ENCODE data around the gene FLYWCH1. TPM values are rescaled to one million over a fixed set of nuclear protein-coding genes. Genes with fewer than 3 reads are reported as not detected.

Gene FLYWCH1
- total RNA-seq, 6 experiments from 2014 or later: 30.3 to 34.9 (median 33.7) TPM

DNA sequence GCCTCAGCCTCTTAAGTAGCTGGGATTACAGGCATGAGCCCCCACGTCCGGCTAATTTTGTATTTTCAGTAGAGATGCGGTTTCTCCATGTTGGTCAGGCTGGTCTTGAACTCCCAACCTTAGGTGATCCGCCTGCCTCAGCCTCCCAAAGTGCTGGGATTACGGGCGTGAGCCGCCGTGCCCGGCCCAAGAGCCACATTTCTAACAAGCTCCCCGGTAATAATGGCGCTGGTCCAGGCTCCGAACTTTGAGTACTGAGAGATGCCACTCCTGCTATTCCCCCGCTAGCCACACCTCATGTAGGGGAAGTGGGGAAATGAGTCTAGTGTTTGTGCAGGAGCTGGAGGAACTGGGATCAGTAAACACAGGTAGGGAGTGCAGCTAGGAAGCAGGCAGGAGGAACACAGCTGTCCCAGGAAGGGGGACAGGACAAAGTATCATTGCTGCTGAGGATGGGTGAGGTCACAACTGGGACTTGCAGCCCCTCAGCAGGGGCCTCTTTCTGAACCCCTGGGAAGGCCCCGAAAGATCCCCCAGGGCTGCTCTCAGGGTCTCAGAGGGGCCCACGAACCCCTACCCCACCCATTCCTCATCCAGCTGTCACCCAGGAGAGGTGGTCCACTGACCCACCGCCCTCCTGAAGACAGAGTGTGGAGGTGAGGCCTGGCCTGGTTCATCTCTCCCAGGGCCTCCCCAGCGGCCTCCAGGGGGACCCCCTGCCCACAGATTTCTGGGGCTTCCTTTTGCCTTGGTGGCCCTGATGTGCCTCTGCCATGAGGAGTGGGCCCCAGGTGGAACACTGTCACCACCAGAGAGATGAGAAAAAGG is 48.7 kb downstream of the FLYWCH1 start:
- Mint-ChIP-seq H3K27ac (no peak overlapping the region), H3K27me3 (ENCODE audit: insufficient read depth) (peaks cover 34% of the 10 kb centered on the region), H3K9me3 (no peaks in the 10 kb centered on the region), H3K4me1 (ENCODE audit: low read depth) (no peaks in the 10 kb centered on the region), H3K4me3 (no peak overlapping the region), H3K36me3 (ENCODE audit: low read depth) (no peaks in the 10 kb centered on the region)
- DNase-seq: no peak
- TF ChIP-seq, protein P1, sequence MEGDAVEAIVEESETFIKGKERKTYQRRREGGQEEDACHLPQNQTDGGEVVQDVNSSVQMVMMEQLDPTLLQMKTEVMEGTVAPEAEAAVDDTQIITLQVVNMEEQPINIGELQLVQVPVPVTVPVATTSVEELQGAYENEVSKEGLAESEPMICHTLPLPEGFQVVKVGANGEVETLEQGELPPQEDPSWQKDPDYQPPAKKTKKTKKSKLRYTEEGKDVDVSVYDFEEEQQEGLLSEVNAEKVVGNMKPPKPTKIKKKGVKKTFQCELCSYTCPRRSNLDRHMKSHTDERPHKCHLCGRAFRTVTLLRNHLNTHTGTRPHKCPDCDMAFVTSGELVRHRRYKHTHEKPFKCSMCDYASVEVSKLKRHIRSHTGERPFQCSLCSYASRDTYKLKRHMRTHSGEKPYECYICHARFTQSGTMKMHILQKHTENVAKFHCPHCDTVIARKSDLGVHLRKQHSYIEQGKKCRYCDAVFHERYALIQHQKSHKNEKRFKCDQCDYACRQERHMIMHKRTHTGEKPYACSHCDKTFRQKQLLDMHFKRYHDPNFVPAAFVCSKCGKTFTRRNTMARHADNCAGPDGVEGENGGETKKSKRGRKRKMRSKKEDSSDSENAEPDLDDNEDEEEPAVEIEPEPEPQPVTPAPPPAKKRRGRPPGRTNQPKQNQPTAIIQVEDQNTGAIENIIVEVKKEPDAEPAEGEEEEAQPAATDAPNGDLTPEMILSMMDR (IDR thresholded peaks at IDR 0.05): 0 out of 2 replicates have a peak, but pooled peaks have one; percentile 5

DNA sequence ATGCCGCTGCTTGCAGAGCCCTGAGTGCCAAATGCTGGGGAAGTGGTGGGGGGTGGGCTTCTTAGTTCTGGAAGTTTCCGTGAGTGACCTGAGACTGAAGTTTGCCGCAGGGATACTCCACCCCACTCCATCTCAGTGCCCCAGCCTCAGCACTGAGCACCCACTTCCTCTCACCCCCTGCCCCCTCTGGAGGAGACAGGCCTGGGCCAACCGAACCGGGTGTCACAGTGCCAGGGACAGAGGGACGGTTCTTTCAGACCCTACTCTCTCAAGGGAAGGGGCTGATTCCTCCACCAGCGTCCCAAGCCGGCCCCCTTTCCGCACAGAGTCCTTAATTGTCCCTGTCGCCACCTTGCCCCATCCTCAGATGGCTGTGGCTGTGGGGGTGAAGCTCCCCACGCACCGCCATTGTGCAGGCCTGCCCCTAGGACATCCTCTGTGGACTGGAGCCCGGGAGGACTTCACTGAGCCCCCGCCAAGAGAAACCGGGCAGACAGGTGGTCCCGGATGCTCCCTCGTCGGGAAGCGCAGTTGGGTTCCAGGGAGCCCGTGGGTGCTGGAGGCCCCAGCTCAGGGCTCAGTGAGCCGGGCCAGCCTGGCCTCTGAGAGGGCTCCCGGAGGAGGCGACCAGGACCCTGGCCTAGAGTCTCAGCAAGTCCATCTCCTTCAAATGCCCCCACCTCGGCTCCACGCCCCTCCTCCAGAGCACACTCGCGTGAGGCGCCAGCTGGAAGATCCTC is 50.8 kb downstream of the FLYWCH1 start:
- Mint-ChIP-seq H3K9me3 (no peaks in the 10 kb centered on the region), H3K27ac (no peak overlapping the region), H3K36me3 (ENCODE audit: low read depth) (no peaks in the 10 kb centered on the region), H3K4me3 (no peak overlapping the region), H3K27me3 (ENCODE audit: insufficient read depth) (peaks cover 34% of the 10 kb centered on the region), H3K4me1 (ENCODE audit: low read depth) (no peaks in the 10 kb centered on the region)
- DNase-seq: no peak
- TF ChIP-seq, protein P1 (IDR thresholded peaks at IDR 0.05): no peak

DNA sequence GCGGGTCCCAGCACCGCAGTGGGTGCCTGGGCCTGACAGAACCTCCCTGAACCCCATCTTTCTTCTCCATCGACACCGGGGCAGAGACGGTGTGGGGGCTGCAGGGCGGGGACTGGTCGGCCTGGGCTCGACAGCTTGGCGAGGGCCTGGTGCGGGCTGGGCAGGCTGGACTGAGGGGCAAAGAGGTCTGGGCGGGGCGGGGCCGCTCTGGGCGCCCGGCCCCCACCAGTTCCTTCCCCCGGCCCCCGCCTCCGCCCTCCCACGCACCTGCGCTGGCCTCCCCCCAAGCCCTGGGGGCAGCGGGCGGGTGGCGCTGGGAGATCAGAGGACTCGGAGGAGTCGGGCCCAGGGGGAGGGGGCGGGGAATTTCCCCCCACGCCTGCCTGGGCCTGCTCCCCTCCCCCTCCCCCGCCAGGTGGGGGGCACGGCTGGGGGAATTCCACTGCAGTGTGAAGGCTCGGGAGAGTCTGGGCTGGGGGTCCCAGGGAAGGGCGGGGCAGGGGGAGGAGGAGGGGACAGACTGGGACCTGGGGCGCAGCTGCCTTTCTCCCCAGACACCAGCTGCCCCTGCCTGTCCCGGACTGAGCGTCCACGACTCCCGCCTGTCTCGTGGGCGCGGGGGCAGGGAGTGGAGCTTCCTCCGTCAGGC is 51.5 kb downstream of the FLYWCH1 start:
- H3K27me3 Mint-ChIP-seq (ENCODE audit: insufficient read depth): peaks cover 37% of the 10 kb centered on the region
- 0 out of 2 replicates have a peak, but pooled peaks cover 3% of the 10 kb centered on the region for H3K9me3 Mint-ChIP-seq
- H3K36me3 Mint-ChIP-seq (ENCODE audit: low read depth): no peaks in the 10 kb centered on the region
- no peak for DNase-seq
- H3K4me3 Mint-ChIP-seq: peak overlapping the region; percentile 32; the same call in 1 of the 2 replicates
- TF ChIP-seq, protein P1 (IDR thresholded peaks at IDR 0.05): no peak
- no peaks in the 10 kb centered on the region for H3K4me1 Mint-ChIP-seq (ENCODE audit: low read depth)
- no peak overlapping the region for H3K27ac Mint-ChIP-seq

DNA sequence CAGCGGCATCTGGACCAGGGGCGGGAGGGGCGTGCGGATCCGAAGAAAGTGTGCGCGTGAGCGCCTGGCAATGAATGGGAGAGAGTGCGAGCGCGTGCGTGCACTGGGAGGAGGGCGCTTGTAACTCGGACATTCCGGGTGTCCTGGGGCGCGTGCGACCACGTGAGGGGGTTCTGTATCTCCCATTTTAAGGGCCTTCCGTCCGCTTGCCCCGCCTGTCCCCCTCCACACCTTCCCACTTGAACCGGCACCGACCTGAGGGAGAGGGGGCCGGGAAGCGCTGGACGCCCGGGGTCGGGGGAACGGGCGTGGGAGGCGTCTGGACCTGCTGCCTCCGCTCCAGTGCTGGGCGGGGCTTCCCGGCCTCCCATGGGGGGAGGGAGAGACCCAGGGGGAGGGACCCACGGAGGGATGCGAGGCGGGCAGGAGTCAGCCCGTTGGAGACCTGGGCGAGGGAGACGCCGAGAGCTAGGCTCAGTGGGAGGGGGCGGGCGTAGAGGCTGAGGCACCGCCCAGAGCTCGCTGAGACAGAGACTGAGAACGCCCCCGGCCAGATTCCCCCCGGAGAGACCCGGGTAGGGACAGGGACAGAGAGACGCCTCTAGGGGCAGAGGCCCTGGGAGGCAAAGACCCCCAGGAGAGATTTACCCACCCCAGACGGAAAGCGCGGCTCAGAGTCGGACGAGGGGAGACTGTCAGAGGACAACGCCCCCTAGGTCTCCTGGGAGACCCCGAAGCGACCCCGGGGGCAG is 52.2 kb downstream of the FLYWCH1 start, which contains the start of gene KREMEN2:
Gene KREMEN2, plus strand, starts transcription at position 553 of the 752 bp plus-strand sequence. CDS start 246 bp downstream, outside the sequence.
- H3K36me3 Mint-ChIP-seq (ENCODE audit: low read depth): no peaks in the 10 kb centered on the region
- H3K9me3 Mint-ChIP-seq: 0 out of 2 replicates have a peak, but pooled peaks cover 6% of the 10 kb centered on the region
- H3K27ac Mint-ChIP-seq: no peak within 1 kb of the TSS
- TF ChIP-seq, protein P1 (IDR thresholded peaks at IDR 0.05): no peak; the same call in 1 of the 2 replicates
- H3K4me1 Mint-ChIP-seq (ENCODE audit: low read depth): no peaks in the 10 kb centered on the region
- no peak for DNase-seq
- peak within 1 kb of the TSS; percentile 32; the same call in 1 of the 2 replicates for H3K4me3 Mint-ChIP-seq
- peaks cover 39% of the 10 kb centered on the region for H3K27me3 Mint-ChIP-seq (ENCODE audit: insufficient read depth)

Measured in HFFc6 (cell line).